ENCODE measurements around the gene DND1. TPM values are rescaled to one million over a fixed set of nuclear protein-coding genes. Genes with fewer than 3 reads are reported as not detected.

Gene DND1
- polyA plus RNA-seq, 1 donor (not counting 4 experiments of a cell fraction or from before 2014, with no cell fraction given), result 0.22 TPM

DNA sequence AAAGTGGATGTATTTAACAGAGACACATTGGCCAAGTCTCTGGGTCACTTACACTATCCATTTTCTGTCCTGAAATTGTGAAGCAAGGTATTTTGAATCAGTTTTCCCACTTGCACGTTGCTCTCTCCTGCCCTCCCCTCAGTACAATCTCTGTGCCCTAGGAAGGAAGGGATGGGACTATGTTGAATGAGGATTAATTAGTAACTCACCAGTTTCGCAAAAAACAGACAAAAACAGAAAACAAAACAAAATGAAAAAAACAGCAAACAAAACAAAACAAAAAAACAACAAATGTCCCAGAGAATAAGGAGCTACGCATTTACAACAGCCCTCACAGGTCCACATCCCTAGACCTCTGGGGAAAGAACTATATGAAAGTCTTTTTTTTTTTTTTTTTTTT lies 39.3 kb downstream of the DND1 start:
- dilution Hi-C loops (cut with MboI; ENCODE audit: extremely low pct_ligation_motif_present, low sequenced_read_pairs), result no loop called here
- Histone ChIP-seq H4K20me1 (ENCODE audit: control insufficient read depth, extremely low read depth, insufficient read depth, low read length) (no peaks in the 10 kb centered on the region), H3K79me2 (ENCODE audit: control insufficient read depth, insufficient read depth, low read length) (no peaks in the 10 kb centered on the region), H3K4me1 (ENCODE audit: control insufficient read depth, extremely low read depth, insufficient read depth, low read length) (peaks cover 18% of the 10 kb centered on the region), H3K9me1 (ENCODE audit: control insufficient read depth, extremely low read depth, insufficient read depth, low read length) (no peaks in the 10 kb centered on the region), H2AFZ (ENCODE audit: control insufficient read depth, low read length) (no peak overlapping the region), H3K4me2 (ENCODE audit: control insufficient read depth, extremely low read depth, insufficient read depth, low read depth, low read length) (no peak overlapping the region), H3K9me3 (ENCODE audit: control insufficient read depth, low read depth, low read length) (no peaks in the 10 kb centered on the region), H3K4me3 (ENCODE audit: control insufficient read depth in 2 of 3, extremely low read depth in 1 of 3, insufficient read depth in 2 of 3, low read depth in 1 of 3, low read length in 3 of 3) (no peak overlapping the region), H3K27ac (ENCODE audit: control insufficient read depth, insufficient read depth, low read length) (no peak overlapping the region), H3K36me3 (ENCODE audit: control insufficient read depth in 2 of 2, extremely low read depth in 1 of 2, insufficient read depth in 2 of 2, low read length in 2 of 2) (no peaks in the 10 kb centered on the region), H3K27me3 (ENCODE audit: control insufficient read depth, extremely low read depth, insufficient read depth, low read length) (peaks cover 7% of the 10 kb centered on the region), H3K9ac (ENCODE audit: control insufficient read depth, extremely low read depth, insufficient read depth, low read length) (no peak overlapping the region)
- TF ChIP-seq EZH2 (IDR thresholded peaks at IDR 0.05; ENCODE audit: low read length), result no peak
- TF ChIP-seq, protein P1, sequence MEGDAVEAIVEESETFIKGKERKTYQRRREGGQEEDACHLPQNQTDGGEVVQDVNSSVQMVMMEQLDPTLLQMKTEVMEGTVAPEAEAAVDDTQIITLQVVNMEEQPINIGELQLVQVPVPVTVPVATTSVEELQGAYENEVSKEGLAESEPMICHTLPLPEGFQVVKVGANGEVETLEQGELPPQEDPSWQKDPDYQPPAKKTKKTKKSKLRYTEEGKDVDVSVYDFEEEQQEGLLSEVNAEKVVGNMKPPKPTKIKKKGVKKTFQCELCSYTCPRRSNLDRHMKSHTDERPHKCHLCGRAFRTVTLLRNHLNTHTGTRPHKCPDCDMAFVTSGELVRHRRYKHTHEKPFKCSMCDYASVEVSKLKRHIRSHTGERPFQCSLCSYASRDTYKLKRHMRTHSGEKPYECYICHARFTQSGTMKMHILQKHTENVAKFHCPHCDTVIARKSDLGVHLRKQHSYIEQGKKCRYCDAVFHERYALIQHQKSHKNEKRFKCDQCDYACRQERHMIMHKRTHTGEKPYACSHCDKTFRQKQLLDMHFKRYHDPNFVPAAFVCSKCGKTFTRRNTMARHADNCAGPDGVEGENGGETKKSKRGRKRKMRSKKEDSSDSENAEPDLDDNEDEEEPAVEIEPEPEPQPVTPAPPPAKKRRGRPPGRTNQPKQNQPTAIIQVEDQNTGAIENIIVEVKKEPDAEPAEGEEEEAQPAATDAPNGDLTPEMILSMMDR (optimal IDR thresholded peaks at IDR 0.05 in 1 of 3, IDR thresholded peaks at IDR 0.05 in 1 of 3, conservative IDR thresholded peaks at IDR 0.05 in 1 of 3; ENCODE audit: extremely low read depth in 1 of 3, insufficient read depth in 2 of 3, low read length in 3 of 3), result no peak
- FAIRE-seq, result no peak
- DNase-seq (ENCODE audit: low read depth, low spot score), result no peak

GRCh38 chr5:140633501-140633900 lies 39.9 kb downstream of the DND1 start:
- no peaks in the 10 kb centered on the region for H3K79me2 ChIP-seq (ENCODE audit: control insufficient read depth, insufficient read depth, low read length)
- H3K9me3 ChIP-seq (ENCODE audit: control insufficient read depth, low read depth, low read length), result no peaks in the 10 kb centered on the region
- H3K27ac ChIP-seq (ENCODE audit: control insufficient read depth, insufficient read depth, low read length), result no peak overlapping the region
- dilution Hi-C loops (cut with MboI; ENCODE audit: extremely low pct_ligation_motif_present, low sequenced_read_pairs), result no loop called here
- H3K4me3 ChIP-seq (ENCODE audit: control insufficient read depth in 2 of 3, extremely low read depth in 1 of 3, insufficient read depth in 2 of 3, low read depth in 1 of 3, low read length in 3 of 3), result no peak overlapping the region
- H2AFZ ChIP-seq (ENCODE audit: control insufficient read depth, low read length), result no peak overlapping the region
- peaks cover 7% of the 10 kb centered on the region for H3K27me3 ChIP-seq (ENCODE audit: control insufficient read depth, extremely low read depth, insufficient read depth, low read length)
- H3K4me2 ChIP-seq (ENCODE audit: control insufficient read depth, extremely low read depth, insufficient read depth, low read depth, low read length), result peak overlapping the region; percentile 94
- TF ChIP-seq EZH2 (IDR thresholded peaks at IDR 0.05; ENCODE audit: low read length), result no peak
- TF ChIP-seq, protein P1 (optimal IDR thresholded peaks at IDR 0.05 in 1 of 3, IDR thresholded peaks at IDR 0.05 in 1 of 3, conservative IDR thresholded peaks at IDR 0.05 in 1 of 3; ENCODE audit: extremely low read depth in 1 of 3, insufficient read depth in 2 of 3, low read length in 3 of 3), result no peak
- FAIRE-seq (no peak), DNase-seq (ENCODE audit: low read depth, low spot score) (no peak)
- peaks cover 21% of the 10 kb centered on the region for H3K4me1 ChIP-seq (ENCODE audit: control insufficient read depth, extremely low read depth, insufficient read depth, low read length)
- H3K9me1 ChIP-seq (ENCODE audit: control insufficient read depth, extremely low read depth, insufficient read depth, low read length), result no peaks in the 10 kb centered on the region
- no peaks in the 10 kb centered on the region for H4K20me1 ChIP-seq (ENCODE audit: control insufficient read depth, extremely low read depth, insufficient read depth, low read length)
- no peak overlapping the region for H3K9ac ChIP-seq (ENCODE audit: control insufficient read depth, extremely low read depth, insufficient read depth, low read length)
- no peaks in the 10 kb centered on the region for H3K36me3 ChIP-seq (ENCODE audit: control insufficient read depth in 2 of 2, extremely low read depth in 1 of 2, insufficient read depth in 2 of 2, low read length in 2 of 2)
